WTC11 (cell line): ENCODE results near the gene CAD. TPM values are rescaled to one million over a fixed set of nuclear protein-coding genes. Genes with fewer than 3 reads are reported as not detected.

ENCODE experiments used
- ATAC-seq: fragments of 200-7000 bp; cut with Tn5 transposase; 2 replicates; pipeline ENCODE4 v1.10.0; 2021; ENCODE audit warnings: mild to moderate bottlenecking, moderate library complexity
- Bru-seq: library from RNA; stranded (reverse); fragments of 400-500 nt; gene quantifications from one replicate; lab custom pipeline; 2021; lab: Mats Ljungman, UMichigan
- CTCF ChIA-PET: fragments of 300-600 bp; sonication (Branson Sonifier 250); formaldehyde crosslinking; loops from one replicate; lab custom pipeline; 2021; ENCODE audit warnings: antibody characterized with exemption; lab: Charles Lee
- POLR2A ChIA-PET: fragments of 350-600 bp; sonication (Branson Sonifier 250); formaldehyde crosslinking; loops from one replicate; lab custom pipeline; 2021; ENCODE audit warnings: antibody characterized with exemption; lab: Charles Lee
- DNase-seq: peaks from one replicate; pipeline ENCODE4 v3.0.0; 2021; ENCODE audit warnings: low spot score
- H3K27ac Mint-ChIP-seq: 2 replicates; pipeline ENCODE4 v1.8.0; 2021; ENCODE audit warnings: mixed read lengths
- H3K27me3 Mint-ChIP-seq: 2 replicates; pipeline ENCODE4 v1.8.0; 2021; ENCODE audit warnings: low read depth, mild to moderate bottlenecking, moderate library complexity, mixed read lengths
- H3K36me3 Mint-ChIP-seq: 2 replicates; pipeline ENCODE4 v1.8.0; 2021; ENCODE audit warnings: mixed read lengths
- H3K4me1 Mint-ChIP-seq: 2 replicates; pipeline ENCODE4 v1.8.0; 2022; ENCODE audit warnings: mixed read lengths
- H3K4me3 Mint-ChIP-seq: 2 replicates; pipeline ENCODE4 v1.8.0; 2021; ENCODE audit warnings: mild to moderate bottlenecking, moderate library complexity, mixed read lengths
- H3K9me3 Mint-ChIP-seq: 2 replicates; pipeline ENCODE4 v1.8.0; 2021; ENCODE audit warnings: mixed read lengths
- ARID4B ChIP-seq: sonication (generic); formaldehyde crosslinking; IDR thresholded peaks from 2 replicates; pipeline ENCODE4 v1.8.0; 2023; ENCODE audit warnings: missing genetic modification reagents, mild to moderate bottlenecking, borderline replicate concordance
- ATF1 ChIP-seq: sonication (generic); formaldehyde crosslinking; IDR thresholded peaks from 2 replicates; pipeline ENCODE4 v1.8.1; 2023; ENCODE audit warnings: mild to moderate bottlenecking, moderate library complexity, missing genetic modification reagents
- CBFB ChIP-seq: sonication (generic); formaldehyde crosslinking; IDR thresholded peaks from 2 replicates; pipeline ENCODE4 v1.8.1; 2022; ENCODE audit warnings: mild to moderate bottlenecking, low read depth, missing genetic modification reagents
- E2F1 ChIP-seq: sonication (generic); formaldehyde crosslinking; IDR thresholded peaks from 2 replicates; pipeline ENCODE4 v1.8.0; 2022; ENCODE audit warnings: mild to moderate bottlenecking, missing genetic modification reagents
- ELF4 ChIP-seq: sonication (generic); formaldehyde crosslinking; IDR thresholded peaks from 2 replicates; pipeline ENCODE4 v1.8.1; 2022; ENCODE audit warnings: low read depth, mild to moderate bottlenecking, moderate library complexity, missing genetic modification reagents
- ETV6 ChIP-seq: sonication (generic); formaldehyde crosslinking; IDR thresholded peaks from 2 replicates; pipeline ENCODE4 v1.8.1; 2022; ENCODE audit warnings: mild to moderate bottlenecking, missing genetic modification reagents
- FOXK1 ChIP-seq: sonication (generic); formaldehyde crosslinking; IDR thresholded peaks from 2 replicates; pipeline ENCODE4 v1.8.0; 2022; ENCODE audit warnings: mild to moderate bottlenecking, moderate library complexity, missing genetic modification reagents
- HMGA2 ChIP-seq: fragments of 250-450 bp; sonication (Bioruptor Pico); IDR thresholded peaks from 2 replicates; pipeline ENCODE4 v1.4.0; 2021; ENCODE audit warnings: mild to moderate bottlenecking, moderate library complexity
- KAT7 ChIP-seq: sonication (generic); formaldehyde crosslinking; IDR thresholded peaks from 2 replicates; pipeline ENCODE4 v1.8.1; 2023; ENCODE audit warnings: missing genetic modification reagents, mild to moderate bottlenecking, borderline replicate concordance
- MYBL2 ChIP-seq: sonication (generic); formaldehyde crosslinking; IDR thresholded peaks from 2 replicates; pipeline ENCODE4 v1.8.1; 2023; ENCODE audit warnings: mild to moderate bottlenecking, moderate library complexity, missing genetic modification reagents
- NFATC4 ChIP-seq: fragments of 250-450 bp; sonication (Bioruptor Pico); IDR thresholded peaks from 2 replicates; pipeline ENCODE4 v1.9.0; 2021; ENCODE audit warnings: mild to moderate bottlenecking
- RELA ChIP-seq: sonication (generic); formaldehyde crosslinking; IDR thresholded peaks from 2 replicates; pipeline ENCODE4 v1.8.1; 2022; ENCODE audit warnings: missing genetic modification reagents, mild to moderate bottlenecking, borderline replicate concordance
- SMAD3 ChIP-seq: sonication (generic); formaldehyde crosslinking; IDR thresholded peaks from 2 replicates; pipeline ENCODE4 v1.8.0; 2022; ENCODE audit warnings: missing genetic modification reagents, mild to moderate bottlenecking, borderline replicate concordance
- SOX15 ChIP-seq: fragments of 250-450 bp; sonication (Bioruptor Pico); IDR thresholded peaks from 2 replicates; pipeline ENCODE4 v1.9.0; 2021; ENCODE audit warnings: mild to moderate bottlenecking
- TEAD1 ChIP-seq: sonication (generic); formaldehyde crosslinking; IDR thresholded peaks from 2 replicates; pipeline ENCODE4 v1.8.0; 2022; ENCODE audit warnings: mild to moderate bottlenecking, missing genetic modification reagents
- ZBTB43 ChIP-seq: sonication (generic); formaldehyde crosslinking; IDR thresholded peaks from 2 replicates; pipeline ENCODE4 v1.8.1; 2023; ENCODE audit warnings: mild to moderate bottlenecking, missing genetic modification reagents
- ZNF263 ChIP-seq: sonication (generic); formaldehyde crosslinking; IDR thresholded peaks from 2 replicates; pipeline ENCODE4 v1.8.1; 2022; ENCODE audit warnings: low read depth, mild to moderate bottlenecking, moderate library complexity, missing genetic modification reagents
- ZNF317 ChIP-seq: sonication (generic); formaldehyde crosslinking; IDR thresholded peaks from 2 replicates; pipeline ENCODE4 v1.8.1; 2023; ENCODE audit warnings: low read depth, mild to moderate bottlenecking, moderate library complexity, missing genetic modification reagents, borderline replicate concordance
- ZNF396 ChIP-seq: fragments of 250-450 bp; sonication (Bioruptor Pico); IDR thresholded peaks from 2 replicates; pipeline ENCODE4 v1.8.0; 2021; ENCODE audit warnings: mild to moderate bottlenecking, moderate library complexity, borderline replicate concordance
- ZNF512 ChIP-seq: sonication (generic); formaldehyde crosslinking; IDR thresholded peaks from 2 replicates; pipeline ENCODE4 v1.8.1; 2022; ENCODE audit warnings: missing genetic modification reagents, borderline replicate concordance
- ZNF671 ChIP-seq: fragments of 250-450 bp; sonication (Bioruptor Pico); IDR thresholded peaks from 2 replicates; pipeline ENCODE4 v1.8.0; 2021; ENCODE audit warnings: mild to moderate bottlenecking
- ZSCAN18 ChIP-seq: fragments of 250-450 bp; sonication (Bioruptor Pico); IDR thresholded peaks from 2 replicates; pipeline ENCODE4 v2.1.2; 2022; ENCODE audit warnings: mild to moderate bottlenecking, moderate library complexity
- long read RNA-seq, 3 experiments: library from RNA in 1 of 3; library from capped mRNA in 1 of 3; library from polyadenylated mRNA in 1 of 3; unstranded in 2 of 3; stranded (forward) in 1 of 3; transcript quantifications; one replicate each; pipeline ENCODE4 v2.0.0, GENCODE V29; 2021
- total RNA-seq: library from RNA; stranded (reverse); gene quantifications from 3 replicates; pipeline ENCODE4 v1.2.3, GENCODE V29; 2021

The CAD gene
- total RNA-seq (145 to 178 TPM (median 150 TPM) in 3 replicates), Bru-seq, nascent RNA (percentile 83 among the genes with signal in this experiment)
- long read RNA-seq, experiment 1, full-length matches to known transcripts: 125 of 413 reads
- long read RNA-seq, experiment 1, partial matches to known transcripts: 225 of 413 reads
- long read RNA-seq, experiment 1, other reads (novel, unspliced or antisense): 63 of 413 reads
- long read RNA-seq, experiment 2, full-length matches to known transcripts: 14 of 148 reads
- long read RNA-seq, experiment 2, partial matches to known transcripts: 95 of 148 reads
- long read RNA-seq, experiment 2, other reads (novel, unspliced or antisense): 39 of 148 reads
- long read RNA-seq, experiment 3, partial matches to known transcripts: 2 of 2 reads
- long read RNA-seq, experiment 3, other reads (novel, unspliced or antisense): 0 of 2 reads

GRCh38 chr2:27217173-27218121, at the start of gene CAD:
Gene CAD (plus strand): TSS chr2:27217369. CDS start chr2:27217552, 183 bp downstream.
- ChIA-PET POLR2A (interaction anchor here (0.8 to 1.5 kb wide), 4 partner anchors 9 to 139 kb away, joined by 3 to 5 read pairs (median 3); partner anchors contain the start of genes GTF3C2 and PREB), CTCF (interaction anchor here (1.5 kb wide), 2 partner anchors 48 to 84 kb away, joined by 3 to 5 read pairs; no protein-coding TSS in a partner anchor)
- Mint-ChIP-seq H3K27ac (peak within 1 kb of the TSS; percentile 98), H3K27me3 (no peaks in the 10 kb centered on the region), H3K4me1 (peaks cover 30% of the 10 kb centered on the region), H3K36me3 (peaks cover 43% of the 10 kb centered on the region), H3K4me3 (peak within 1 kb of the TSS; percentile 90), H3K9me3 (no peaks in the 10 kb centered on the region)
- peak; percentile 80 for ATAC-seq
- peak; percentile 90 for DNase-seq
- TF ChIP-seq FOXK1 (peak; percentile 80; the same call in 1 of the 2 replicates), TEAD1 (CRISPR knock-in tag) (peak; percentile 91), E2F1 (peak; percentile 92), RELA (CRISPR knock-in tag) (peak; percentile 93; the same call in 1 of the 2 replicates), ELF4 (CRISPR knock-in tag) (0 out of 2 replicates have a peak, but pooled peaks have one; percentile 26), CBFB (CRISPR knock-in tag) (peak; percentile 67; the same call in 1 of the 2 replicates), ZNF512 (CRISPR knock-in tag) (no peak), ZNF263 (CRISPR knock-in tag) (0 out of 2 replicates have a peak, but pooled peaks have one; percentile 42), HMGA2 (CRISPR knock-in tag) (no peak), KAT7 (CRISPR knock-in tag) (peak; percentile 93), ZSCAN18 (no peak), ETV6 (CRISPR knock-in tag) (peak; percentile 57; the same call in 1 of the 2 replicates), NFATC4 (no peak; the same call in 1 of the 2 replicates), ZNF396 (CRISPR knock-in tag) (no peak), ZBTB43 (CRISPR knock-in tag) (peak; percentile 82; the same call in 1 of the 2 replicates), ARID4B (peak; percentile 96), MYBL2 (peak; percentile 95), SOX15 (CRISPR knock-in tag) (no peak), ATF1 (CRISPR knock-in tag) (0 out of 2 replicates have a peak, but pooled peaks have one; percentile 76), ZNF317 (CRISPR knock-in tag) (0 out of 2 replicates have a peak, but pooled peaks have one; percentile 27), SMAD3 (peak; percentile 77; the same call in 1 of the 2 replicates), ZNF671 (CRISPR knock-in tag) (no peak; the same call in 1 of the 2 replicates)
